ENCODE measurements around the gene ZNF792. TPM values are rescaled to one million over a fixed set of nuclear protein-coding genes. Genes with fewer than 3 reads are reported as not detected.

The ZNF792 gene
- polyA plus RNA-seq, 2 of the 4 experiments (the other 2 are of a cell fraction) = 2.0 to 3.7 TPM

DNA sequence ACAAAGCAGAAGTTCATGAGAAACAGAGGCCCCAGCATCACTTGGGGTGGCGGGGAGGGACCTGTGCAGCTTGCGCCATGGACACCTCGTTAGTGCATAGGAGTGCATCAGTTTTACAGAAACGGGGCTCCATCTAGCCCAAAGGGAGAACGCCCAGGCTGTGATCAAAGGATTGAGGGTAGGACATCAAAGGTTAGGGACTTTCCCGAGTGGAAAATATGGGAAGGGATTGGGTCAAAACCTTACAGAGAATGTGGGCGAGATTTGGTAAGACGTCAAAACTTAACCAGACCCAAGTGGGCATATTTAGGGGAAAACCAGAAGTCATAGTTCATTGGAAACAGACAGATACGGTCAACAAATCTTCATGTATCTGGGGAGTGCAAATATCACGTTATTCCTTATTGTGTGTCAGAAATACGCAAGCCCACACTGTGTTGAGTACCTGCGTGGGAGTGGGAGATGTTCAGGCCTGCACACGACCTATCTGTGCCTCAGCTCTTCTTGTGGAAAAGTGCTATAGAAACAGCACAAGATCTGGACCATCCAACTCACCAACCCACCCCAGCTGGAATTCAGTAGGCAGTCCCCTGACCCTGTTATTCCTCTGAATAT is 26.7 kb upstream of the ZNF792 start (continued):
- TF ChIP-seq FOXS1 (CRISPR knock-in tag; IDR thresholded peaks at IDR 0.05) (no peak), EP300 (IDR thresholded peaks at IDR 0.05) (no peak)

GRCh38 chr19:34989298-34989697 is 25.3 kb upstream of the ZNF792 start:
- Histone ChIP-seq H3K9me3 (peaks cover 22% of the 10 kb centered on the region), H3K27ac (no peak overlapping the region), H3K4me1 (peaks cover 7% of the 10 kb centered on the region), H3K4me3 (no peak overlapping the region), H3K4me2 (no peak overlapping the region)
- FAIRE-seq = no peak
- 75% methylated on average over 6 of the region's 6 CpGs for WGBS (ENCODE audit: missing lambda C conversion rate)
- ChIA-PET POLR2A (interaction anchor here (0.6 kb wide), 1 partner anchor 9 kb away, joined by 4 read pairs; no protein-coding TSS in a partner anchor), CTCF (interaction anchor here (0.7 to 61.4 kb wide), 8 partner anchors 0 to 276 kb away, joined by 3 to 1860 read pairs (median 4); partner anchors contain the start of genes GRAMD1A, SCN1B and ZNF792)
- no peak for DNase-seq (ENCODE audit: low read depth in 1 of 2, low spot score in 1 of 2)
- no peak for ATAC-seq
- TF ChIP-seq ZFP36 (IDR thresholded peaks at IDR 0.05; ENCODE audit: borderline replicate concordance, partially characterized antibody) = no peak
- TF ChIP-seq MYC (IDR thresholded peaks at IDR 0.05; ENCODE audit: borderline replicate concordance, low read length) = no peak
- TF ChIP-seq, protein P1, sequence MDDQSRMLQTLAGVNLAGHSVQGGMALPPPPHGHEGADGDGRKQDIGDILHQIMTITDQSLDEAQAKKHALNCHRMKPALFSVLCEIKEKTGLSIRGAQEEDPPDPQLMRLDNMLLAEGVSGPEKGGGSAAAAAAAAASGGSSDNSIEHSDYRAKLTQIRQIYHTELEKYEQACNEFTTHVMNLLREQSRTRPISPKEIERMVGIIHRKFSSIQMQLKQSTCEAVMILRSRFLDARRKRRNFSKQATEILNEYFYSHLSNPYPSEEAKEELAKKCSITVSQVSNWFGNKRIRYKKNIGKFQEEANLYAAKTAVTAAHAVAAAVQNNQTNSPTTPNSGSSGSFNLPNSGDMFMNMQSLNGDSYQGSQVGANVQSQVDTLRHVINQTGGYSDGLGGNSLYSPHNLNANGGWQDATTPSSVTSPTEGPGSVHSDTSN (IDR thresholded peaks at IDR 0.05) = no peak
- no peak for TF ChIP-seq ESRRA (IDR thresholded peaks at IDR 0.05; ENCODE audit: borderline replicate concordance, low read length)
- no peak for TF ChIP-seq CHD4 (IDR thresholded peaks at IDR 0.05; ENCODE audit: borderline replicate concordance)
- TF ChIP-seq KDM5A (IDR thresholded peaks at IDR 0.05) = no peak
- no peak for TF ChIP-seq BHLHE40 (IDR thresholded peaks at IDR 0.05; ENCODE audit: low read depth, low read length)
- TF ChIP-seq JUNB (IDR thresholded peaks at IDR 0.05) = no peak
- TF ChIP-seq POLR2AphosphoS2 (conservative IDR thresholded peaks at IDR 0.05; ENCODE audit: low read length) = no peak
- no peak for TF ChIP-seq POLR2A (IDR thresholded peaks at IDR 0.05; ENCODE audit: low read length)
- TF ChIP-seq TP53 (CRISPR knock-in tag; IDR thresholded peaks at IDR 0.05) = no peak
- no peak for TF ChIP-seq FOSL2 (IDR thresholded peaks at IDR 0.05)
- no peak for TF ChIP-seq FOSL2 (CRISPR knock-in tag; IDR thresholded peaks at IDR 0.05)
- TF ChIP-seq RCOR1 (IDR thresholded peaks at IDR 0.05; ENCODE audit: low read depth, low read length) = no peak
- TF ChIP-seq HOXB13 (CRISPR knock-in tag; IDR thresholded peaks at IDR 0.05; ENCODE audit: low read depth) = no peak
- TF ChIP-seq, protein P2, sequence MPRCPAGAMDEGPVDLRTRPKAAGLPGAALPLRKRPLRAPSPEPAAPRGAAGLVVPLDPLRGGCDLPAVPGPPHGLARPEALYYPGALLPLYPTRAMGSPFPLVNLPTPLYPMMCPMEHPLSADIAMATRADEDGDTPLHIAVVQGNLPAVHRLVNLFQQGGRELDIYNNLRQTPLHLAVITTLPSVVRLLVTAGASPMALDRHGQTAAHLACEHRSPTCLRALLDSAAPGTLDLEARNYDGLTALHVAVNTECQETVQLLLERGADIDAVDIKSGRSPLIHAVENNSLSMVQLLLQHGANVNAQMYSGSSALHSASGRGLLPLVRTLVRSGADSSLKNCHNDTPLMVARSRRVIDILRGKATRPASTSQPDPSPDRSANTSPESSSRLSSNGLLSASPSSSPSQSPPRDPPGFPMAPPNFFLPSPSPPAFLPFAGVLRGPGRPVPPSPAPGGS (IDR thresholded peaks at IDR 0.05) = no peak
- no peak for TF ChIP-seq CHD2 (IDR thresholded peaks at IDR 0.05; ENCODE audit: low read length, partially characterized antibody)
- no peak for TF ChIP-seq RAD21 (conservative IDR thresholded peaks at IDR 0.05 in 1 of 2, IDR thresholded peaks at IDR 0.05 in 1 of 2)
- no peak for TF ChIP-seq RFX5 (IDR thresholded peaks at IDR 0.05)
- no peak for TF ChIP-seq EP300 (IDR thresholded peaks at IDR 0.05)

- Histone ChIP-seq H3K27ac (no peak overlapping the region), H3K4me1 (no peaks in the 10 kb centered on the region), H3K9me3 (peaks cover 32% of the 10 kb centered on the region), H3K4me3 (no peak overlapping the region), H3K4me2 (no peak overlapping the region)
- no peak for DNase-seq (ENCODE audit: low read depth in 1 of 2, low spot score in 1 of 2)
- ChIA-PET POLR2A (no interaction called here), CTCF (interaction anchor here (0.6 to 61.4 kb wide), 7 partner anchors 1 to 429 kb away, joined by 3 to 1860 read pairs (median 40); partner anchors contain the start of genes GRAMD1A, SCN1B and ZNF792)
- TF ChIP-seq HDAC2 (IDR thresholded peaks at IDR 0.05) (no peak), TFCP2L1 (CRISPR knock-in tag; IDR thresholded peaks at IDR 0.05) (no peak), ZC3H11A (IDR thresholded peaks at IDR 0.05) (no peak), NPAS2 (CRISPR knock-in tag; IDR thresholded peaks at IDR 0.05; ENCODE audit: borderline replicate concordance) (no peak), EHMT2 (IDR thresholded peaks at IDR 0.05; ENCODE audit: low read depth) (no peak), NFE2L2 (conservative IDR thresholded peaks at IDR 0.05; ENCODE audit: low read length) (no peak), NR3C1 (IDR thresholded peaks at IDR 0.05) (no peak), USF2 (IDR thresholded peaks at IDR 0.05) (no peak), MAZ (IDR thresholded peaks at IDR 0.05; ENCODE audit: borderline replicate concordance, low read depth, low read length) (no peak), RNF2 (IDR thresholded peaks at IDR 0.05; ENCODE audit: borderline replicate concordance, low read depth) (no peak), CHD4 (IDR thresholded peaks at IDR 0.05; ENCODE audit: borderline replicate concordance) (no peak), POLR2AphosphoS2 (conservative IDR thresholded peaks at IDR 0.05; ENCODE audit: low read length) (no peak), POLR2A (IDR thresholded peaks at IDR 0.05; ENCODE audit: low read length) (no peak), RFX5 (IDR thresholded peaks at IDR 0.05) (no peak), GATA3 (IDR thresholded peaks at IDR 0.05; ENCODE audit: borderline replicate concordance) (no peak), ZSCAN20 (CRISPR knock-in tag; IDR thresholded peaks at IDR 0.05) (no peak), FOSB (CRISPR knock-in tag; IDR thresholded peaks at IDR 0.05) (no peak), TP53 (CRISPR knock-in tag; IDR thresholded peaks at IDR 0.05) (no peak), KDM1A (IDR thresholded peaks at IDR 0.05; ENCODE audit: low read depth) (no peak)
- TF ChIP-seq, protein P2 (IDR thresholded peaks at IDR 0.05) = no peak
- no peak; a peak in 1 of 6 replicates for ATAC-seq
- no peak for FAIRE-seq
- 96% methylated on average over 1 of the region's 1 CpG for WGBS (ENCODE audit: missing lambda C conversion rate)
Observed at GRCh38 chr19:34988119-34988518, 24.1 kb upstream of the ZNF792 start.
